NCI-H187 treated with DMSO at 0.1 percent for 48 hours (cell line): Measurements from ENCODE around the gene SYP.
A peak's percentile ranks its signal among the peaks of the same experiment; 100 is the strongest.

Source experiments
- DNase-seq: peaks from one replicate; lab custom pipeline; 2025; lab: John Stamatoyannopoulos, UW

The SYP gene

DNA sequence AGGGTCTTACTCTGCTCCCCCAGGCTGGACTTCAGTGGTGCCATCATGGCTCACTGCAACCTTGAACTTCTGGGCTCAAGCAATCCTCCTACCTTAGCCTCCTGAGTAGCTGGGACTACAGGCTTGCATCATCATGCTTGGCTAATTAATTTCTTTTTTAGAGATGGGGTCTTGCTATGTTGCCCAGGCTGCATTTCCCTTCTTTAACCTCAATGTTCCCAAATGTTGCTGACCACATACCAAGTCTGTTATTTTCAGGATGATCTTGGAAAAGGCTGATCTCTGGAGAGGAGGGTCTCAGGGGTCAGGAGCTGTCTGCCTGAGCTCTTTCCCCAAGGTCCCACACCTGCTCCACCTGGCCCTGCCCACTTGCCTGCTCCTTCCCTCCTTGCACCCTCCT, 20.1 kb upstream of the SYP start:
- no peak for DNase-seq

DNA sequence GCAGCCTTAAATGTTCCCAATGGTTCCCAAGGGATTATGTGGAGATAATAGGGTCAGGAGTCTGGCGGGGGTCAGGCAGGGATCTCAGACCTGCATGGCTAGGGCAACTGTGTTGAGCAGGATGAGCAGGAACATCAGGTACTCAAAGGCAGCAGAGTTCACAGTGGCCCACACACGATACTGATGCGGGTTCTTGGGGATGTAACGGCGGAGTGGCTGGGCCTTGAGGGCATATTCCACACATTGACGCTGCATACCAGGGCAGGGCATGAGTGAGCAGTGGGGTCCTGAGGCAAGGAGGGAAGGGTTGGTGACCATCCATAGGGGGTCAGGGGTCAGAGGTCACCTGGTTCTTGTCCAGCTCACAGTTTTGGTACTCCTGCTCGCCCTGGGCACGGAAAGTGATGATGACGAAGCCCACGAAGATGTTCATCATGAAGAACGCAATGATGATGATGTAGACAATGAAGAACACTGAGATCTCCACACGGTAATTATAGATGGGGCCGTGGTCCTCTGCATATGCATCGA, 15.1 kb upstream of the SYP start:
- DNase-seq: no peak

DNA sequence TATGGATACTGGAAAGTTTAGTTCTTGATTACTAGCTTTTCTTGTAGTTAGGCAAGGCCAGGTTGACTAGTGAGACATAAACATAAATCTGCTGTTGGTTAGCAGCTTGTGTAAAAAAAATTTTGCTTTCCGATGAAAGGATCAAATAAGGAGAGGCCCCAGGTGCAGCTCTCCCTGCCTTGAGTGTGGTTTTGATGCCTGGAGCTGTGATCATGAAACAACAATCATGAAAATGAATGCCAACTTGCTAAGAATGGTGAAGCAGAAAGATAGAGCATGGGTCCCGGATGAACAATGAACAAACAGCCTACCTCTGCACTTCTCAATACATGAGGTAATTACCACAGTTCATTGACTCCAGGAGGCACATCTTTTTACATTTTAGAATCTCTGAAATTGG, 14.4 kb upstream of the SYP start:
- no peak for DNase-seq

DNA sequence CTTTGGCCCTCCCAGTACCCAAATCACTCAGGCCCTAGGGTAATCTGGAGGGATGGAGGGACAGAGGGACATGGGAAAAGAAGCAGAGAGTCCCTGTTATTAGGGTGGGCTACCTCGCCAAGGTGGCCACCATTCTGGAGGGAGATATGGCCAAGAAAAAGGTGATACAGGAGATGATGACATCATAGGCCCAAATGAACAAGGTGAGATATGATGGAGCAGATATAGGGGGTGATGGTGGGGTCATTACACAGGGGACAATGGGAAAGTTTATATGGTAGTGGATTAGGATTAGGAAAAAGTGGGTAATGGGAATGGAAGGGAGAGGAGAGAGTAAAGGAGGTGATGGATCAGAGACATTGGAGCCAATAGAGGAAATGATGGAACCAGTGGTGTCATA, 12.9 kb upstream of the SYP start:
- DNase-seq: no peak

DNA sequence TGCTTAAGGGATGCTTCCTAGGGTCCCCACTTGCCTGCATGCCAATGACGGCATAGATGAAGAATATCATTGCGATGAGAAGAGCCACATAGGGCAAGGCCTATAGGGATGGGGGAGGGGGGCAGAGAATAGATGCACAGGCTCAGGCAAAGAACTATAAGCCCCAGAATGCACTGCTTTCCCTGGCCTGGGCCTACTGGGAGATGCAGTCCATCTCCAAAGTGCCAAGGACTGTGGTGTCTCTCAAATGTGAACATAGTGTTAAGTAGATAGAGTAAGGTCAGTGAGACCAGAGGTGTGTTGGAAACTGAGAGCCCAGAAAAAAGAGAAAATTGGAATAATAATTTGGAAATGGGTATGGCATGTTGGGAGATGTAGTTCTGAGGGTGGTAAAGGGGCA, 12.2 kb upstream of the SYP start:
- DNase-seq: no peak

DNA sequence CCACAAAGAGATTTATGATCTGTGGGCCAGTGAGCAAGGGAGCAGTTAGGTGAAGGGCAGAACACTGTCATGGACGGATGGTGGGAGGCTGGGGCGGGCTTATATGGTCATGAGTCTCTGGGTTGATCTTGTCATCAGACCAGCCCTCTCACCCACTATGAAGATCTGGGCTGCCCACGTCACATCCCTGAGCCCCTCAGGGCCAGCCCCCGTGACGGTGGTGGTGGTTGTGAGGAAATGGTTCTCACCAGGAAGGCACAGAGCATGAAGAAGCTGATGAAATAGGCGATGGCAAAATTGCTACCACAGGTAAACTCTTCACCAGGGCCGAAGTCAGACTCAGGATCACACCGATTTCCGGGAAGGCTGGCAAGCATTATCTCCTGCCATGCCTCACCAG, 11.1 kb upstream of the SYP start:
- DNase-seq: no peak

DNA sequence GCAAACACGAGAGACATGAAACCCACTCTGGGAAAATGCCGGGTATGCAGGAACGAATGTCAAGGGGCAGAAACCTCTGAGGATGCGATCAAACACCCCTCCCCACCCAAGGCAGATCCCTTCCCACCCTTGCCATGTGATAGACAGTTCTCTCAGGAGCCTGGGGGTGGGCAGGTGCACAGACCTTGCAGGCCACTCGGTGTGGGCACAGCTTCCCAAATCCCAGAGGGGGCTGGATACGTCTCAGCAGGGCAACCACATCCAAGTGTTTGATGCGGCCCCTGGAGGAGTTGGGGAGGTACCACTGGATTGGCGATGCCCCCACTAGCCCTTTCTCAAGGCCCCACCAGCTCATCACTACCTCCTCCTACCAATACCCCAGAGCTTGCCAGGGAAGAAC, 10.4 kb upstream of the SYP start:
- no peak for DNase-seq

DNA sequence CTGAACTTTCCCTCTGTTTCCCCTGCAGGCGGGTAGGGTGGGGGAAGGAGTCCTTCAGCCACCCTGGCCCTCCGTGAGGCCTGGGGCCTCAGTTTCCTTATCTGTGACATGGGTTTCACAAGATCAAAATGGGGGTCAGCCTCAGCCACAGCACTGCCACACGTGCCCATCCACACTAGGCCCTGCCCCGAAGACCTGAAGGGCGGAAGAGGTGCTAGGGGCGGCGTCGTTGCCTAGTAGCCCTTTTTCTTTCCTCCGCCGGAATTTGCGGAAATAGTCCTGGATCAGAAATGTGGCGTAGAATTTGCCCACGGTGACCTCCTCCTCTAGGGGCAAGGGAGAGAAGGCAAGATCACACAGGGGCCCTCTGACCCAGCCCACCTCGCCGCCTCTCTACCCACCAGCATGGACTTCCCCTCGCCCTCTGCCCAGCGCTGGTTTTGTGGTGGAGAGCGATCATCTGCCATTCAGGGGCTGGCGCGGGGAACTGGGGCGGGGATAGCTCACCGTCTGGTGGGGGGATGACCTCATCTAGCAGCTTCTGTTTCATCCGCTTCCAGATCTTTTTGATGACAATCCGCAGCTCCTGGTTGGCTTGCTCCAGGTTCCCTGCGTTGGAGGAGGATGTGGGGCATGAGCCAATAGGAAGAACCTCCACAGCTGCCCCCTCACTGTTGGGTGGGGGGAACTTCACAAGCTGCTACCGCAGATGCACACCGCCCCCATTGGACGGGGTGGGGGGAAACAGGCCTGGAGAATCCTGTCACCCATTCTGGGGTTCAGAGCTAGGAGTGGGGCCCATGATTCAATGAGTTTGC, 9.7 kb upstream of the SYP start:
- DNase-seq: no peak

DNA sequence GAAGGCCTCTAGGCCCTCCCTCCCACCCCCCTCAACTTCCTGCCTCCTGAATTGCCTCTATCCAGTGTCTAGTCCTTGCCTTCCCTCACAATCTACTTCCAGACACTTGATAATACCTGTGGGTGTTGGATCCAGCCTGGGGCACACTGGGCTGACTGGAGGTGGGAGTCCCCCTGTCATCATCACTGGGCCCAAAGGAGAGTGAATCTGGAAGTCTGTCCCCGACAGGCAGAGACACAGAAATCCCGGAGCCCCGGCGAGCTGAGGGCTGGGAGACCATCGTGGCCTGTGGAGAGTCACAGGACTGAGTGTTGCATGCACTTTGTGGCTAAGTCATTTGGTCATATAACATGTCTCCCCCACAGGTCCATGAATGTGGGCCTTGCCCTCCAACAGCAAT, 8.4 kb upstream of the SYP start:
- no peak for DNase-seq

DNA sequence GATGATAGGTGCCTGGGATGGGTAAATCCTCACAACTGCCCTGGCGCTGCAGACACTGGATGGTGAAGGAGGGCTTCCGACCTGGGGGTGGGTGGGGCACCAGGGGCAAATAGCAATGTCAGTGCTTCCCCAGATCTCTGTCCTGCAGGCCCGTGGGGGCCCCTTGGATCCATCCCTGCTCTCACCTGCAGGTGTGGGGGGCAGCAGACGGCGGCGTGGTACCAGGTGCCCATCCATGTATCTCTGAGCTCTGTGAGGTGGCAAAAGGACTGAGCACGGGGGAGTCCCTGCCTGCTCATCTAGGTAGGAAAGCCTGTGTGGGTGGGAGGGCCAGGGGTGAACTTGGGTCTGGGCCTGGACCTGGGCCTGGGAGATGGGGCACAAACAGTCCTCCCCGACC, 6.5 kb upstream of the SYP start:
- DNase-seq: no peak

DNA sequence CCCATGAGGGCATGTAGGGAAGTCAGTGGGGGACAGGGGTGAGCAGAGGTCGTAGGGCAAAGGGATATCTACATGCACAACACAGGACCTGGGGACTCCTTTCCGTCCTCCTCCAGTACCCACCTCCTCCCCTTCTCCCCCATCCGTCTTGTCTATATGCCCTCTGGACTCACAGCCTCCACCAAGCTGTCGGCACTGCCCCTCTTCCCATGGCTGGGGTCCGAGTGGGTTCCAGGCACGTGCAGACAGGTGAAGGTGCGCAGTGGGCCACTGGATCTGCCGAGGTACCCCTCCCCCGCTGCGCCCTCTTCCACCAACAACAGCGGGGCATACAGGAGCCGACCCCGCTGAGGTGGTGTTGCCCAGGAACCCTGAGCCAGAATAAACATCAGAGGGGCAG, 5.5 kb upstream of the SYP start:
- DNase-seq: no peak

DNA sequence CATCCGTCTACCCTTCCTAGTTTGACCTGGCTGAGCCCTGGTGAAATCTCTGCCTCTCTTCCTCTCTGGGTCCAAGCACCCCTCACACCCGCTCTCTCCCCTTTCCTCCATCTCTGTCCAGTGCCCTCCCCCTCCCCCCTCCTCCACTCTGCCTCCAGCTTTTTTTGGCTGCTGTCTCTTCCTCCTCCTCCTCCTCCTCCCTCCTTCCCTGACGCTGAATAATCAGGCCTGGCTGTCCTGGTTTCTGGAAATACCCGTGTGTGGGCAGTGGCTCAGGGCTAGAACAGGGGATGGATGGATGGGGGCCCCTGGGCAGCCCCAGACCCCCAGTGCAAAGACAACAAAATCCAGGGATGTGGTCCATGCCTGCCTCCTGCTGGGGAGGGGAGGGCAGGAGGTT, 4.7 kb upstream of the SYP start:
- DNase-seq: no peak

DNA sequence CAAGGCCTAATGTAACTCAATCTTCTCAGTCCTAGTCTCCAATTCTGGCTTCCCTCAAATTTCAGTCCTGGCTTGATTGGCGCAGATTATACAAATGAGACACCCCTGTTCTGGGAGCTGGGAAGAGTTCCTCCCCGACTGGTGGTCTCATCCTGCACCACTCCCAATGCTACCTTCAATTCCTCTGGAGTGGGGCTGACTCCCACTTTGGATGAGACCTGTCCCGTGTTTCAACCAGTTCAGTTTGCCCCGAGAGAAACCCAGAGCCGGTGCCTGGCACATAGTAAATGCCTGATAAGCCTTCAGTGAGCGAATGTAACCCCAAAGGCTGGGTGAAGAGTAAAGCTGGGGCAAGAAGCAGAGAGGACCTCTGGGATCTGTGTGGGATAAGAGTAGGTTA, 4.0 kb upstream of the SYP start:
- DNase-seq: no peak

DNA sequence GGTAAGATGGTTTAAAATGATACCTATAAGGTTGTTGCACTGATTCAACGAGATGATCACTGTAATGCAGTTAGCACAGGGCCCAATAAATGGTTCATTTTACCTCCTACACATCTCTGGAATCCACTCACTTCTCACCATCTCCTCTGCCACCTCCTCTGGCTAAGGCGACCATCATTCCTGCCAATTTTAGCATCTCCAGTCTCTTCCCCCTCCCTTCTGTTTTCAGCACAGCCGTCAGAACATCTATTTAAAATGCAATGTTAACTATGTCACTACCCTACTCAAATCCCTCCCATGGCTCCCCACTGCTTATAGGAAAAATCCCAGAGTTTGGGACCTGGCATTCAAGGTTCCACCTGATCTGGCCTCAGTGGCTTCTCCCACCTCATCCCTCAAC, 3.5 kb upstream of the SYP start:
- no peak for DNase-seq

DNA sequence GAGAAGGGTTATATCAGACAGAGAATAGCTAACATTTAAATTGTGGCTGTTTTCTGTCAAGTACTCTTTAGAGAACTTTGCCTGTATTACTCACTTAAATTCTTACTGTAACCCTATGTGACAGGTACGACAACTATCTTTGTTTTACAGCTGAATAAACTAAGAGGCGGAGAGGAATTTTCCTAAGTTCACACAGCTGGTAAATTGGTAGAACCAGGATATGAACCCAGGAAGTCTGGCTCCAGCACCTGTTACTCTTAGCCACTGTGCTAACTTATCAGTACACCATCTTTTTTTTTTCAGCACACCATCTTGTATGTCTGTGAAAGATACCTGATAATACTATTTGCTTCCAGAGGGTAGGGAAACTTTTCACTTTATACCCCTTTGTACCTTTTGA, 2.0 kb upstream of the SYP start:
- DNase-seq: no peak

DNA sequence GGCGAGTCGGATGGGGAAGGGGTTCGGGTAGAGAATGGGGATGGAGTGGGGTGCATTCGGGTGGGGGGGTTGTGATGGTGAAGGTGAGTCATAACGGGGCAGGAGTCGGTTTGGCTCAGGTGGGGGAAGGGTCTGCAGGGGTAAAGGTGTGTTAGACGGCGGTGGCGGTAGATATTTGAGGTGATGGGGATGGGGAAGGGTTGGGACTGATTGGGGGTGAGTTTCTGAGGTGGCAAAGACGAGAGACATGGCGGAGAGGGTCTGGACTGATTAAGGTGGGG, 738 bp downstream of the SYP start:
- no peak for DNase-seq

DNA sequence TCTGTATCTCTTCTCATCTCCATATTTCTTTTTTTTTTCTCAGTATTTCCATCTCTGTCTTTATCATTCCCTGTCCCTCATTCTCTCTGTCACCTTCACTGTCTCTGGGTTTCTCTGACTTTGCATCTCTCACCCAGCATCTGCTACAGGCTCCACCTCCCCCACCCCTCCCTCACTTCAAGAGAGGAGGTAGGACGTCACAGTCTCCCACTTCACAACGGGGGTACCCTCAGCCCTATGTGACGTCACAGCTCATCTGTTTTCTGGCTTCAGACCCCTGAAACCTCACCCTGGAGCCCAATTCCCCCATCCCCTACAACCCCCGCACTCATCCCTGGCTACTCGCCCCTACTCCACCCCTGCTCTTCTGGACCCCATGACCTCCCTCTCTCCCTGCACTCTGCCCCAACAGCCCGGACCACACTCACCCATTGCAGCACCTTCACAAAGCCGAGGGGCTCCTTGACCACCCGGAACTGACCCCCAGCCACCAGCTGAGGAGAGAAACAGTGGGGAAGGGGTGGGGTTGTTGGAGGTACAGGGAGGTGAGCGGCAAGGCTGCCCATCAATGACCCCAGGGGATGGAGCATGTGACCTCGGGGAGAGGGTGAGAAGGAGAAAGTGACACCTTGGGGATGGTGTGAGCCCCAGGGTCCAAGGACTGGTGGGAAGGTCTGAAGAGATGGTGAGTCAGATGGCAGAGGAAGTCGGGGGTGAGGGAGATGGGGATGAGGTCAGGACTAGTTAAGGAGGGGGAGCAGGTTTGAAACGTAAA, 1.3 kb downstream of the SYP start:
- DNase-seq: no peak

DNA sequence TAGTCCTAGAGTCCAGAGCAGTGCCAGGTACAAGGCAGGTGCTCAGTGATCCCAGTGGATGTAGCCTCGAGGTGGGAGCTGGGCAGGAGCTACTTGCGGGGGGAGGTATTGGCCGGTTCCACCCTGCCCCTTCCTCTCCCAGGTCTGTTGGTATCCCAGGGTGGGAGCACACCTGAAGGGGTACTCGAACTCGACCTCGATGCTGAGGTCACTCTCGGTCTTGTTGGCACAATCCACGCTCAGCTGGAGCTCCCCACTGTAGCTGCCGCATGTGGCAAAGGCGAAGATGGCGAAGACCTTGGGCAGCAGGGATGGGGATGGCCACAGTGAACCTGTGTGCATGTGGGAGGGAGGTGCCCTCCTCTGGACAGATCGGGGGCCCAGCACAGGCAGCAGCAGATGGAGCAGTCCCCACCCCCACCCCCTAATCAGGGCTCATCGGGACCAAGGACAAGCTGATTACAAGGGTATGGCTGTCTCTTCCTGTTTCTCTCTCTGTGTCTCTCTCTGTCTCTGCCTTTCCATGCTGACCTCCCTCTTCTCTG, 2.4 kb downstream of the SYP start:
- DNase-seq: no peak

DNA sequence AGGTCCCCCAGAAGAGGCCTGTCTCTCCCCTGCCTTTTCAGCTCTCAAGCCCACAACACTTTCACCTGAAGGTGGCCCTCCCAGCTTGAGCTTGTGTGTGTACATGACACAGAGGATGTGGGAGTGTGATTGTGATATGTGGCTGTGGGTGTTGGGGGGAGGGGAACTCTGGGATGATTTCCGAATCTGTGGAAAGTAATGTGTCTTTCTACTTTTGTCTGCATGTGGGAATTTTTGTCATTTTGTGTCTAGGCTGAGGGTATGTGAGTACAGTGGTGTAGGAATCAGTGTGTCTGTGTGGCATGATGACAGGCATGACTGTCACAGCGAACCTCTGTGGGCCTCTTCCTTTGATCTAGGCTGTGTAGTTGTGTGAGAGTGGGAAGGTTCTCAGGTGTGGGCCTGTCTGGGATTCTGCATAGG, 6.4 kb downstream of the SYP start:
- DNase-seq: no peak

DNA sequence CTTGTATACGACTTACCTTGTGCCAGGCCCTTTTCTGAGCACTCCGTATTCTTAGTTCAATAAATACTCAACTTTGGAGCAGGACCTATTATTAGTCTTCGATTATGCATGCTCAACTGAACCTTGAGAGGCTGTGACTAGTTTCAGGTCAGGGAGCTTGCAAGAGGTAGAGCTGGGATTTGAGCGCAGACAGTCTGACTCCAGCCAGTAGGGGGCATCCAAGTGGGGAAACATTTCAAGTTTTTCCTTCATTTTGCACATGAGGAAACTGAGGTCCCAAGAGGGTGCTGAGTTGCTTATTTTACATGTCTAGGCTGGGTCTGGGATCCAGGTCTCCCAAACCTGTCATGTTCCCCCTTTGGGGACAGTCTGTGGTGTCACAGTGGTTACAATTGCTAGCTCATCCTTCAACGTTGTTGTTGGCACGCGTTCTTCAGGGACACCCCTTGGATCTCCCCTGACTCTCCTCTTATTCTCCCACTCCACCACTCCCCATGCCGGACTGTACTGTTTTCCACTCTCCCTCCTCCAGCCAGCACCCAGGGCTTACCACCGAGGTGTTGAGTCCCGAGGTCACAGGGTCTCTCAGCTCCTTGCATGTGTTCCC, 7.2 kb downstream of the SYP start:
- DNase-seq: no peak

DNA sequence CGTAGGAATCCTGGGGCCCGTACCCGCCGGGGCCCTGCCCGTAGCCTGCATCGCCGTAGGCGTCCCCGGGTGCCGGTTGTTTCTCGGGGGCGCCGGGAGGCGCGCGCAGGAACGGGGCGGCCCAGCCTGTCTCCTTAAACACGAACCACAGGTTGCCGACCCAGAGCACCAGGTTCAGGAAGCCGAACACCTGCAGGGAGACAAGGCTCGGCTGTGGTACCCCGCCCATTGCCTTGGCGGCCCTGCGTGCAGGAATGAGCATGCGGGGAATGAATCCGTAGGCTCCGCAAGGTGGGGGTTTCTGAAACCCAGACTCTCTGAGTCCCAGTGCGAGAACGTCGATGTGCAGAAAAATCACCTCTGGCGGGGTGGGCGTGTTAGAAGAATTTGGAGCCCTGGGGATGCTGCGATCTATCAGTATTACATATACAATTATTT, 8.4 kb downstream of the SYP start:
- DNase-seq: no peak

DNA sequence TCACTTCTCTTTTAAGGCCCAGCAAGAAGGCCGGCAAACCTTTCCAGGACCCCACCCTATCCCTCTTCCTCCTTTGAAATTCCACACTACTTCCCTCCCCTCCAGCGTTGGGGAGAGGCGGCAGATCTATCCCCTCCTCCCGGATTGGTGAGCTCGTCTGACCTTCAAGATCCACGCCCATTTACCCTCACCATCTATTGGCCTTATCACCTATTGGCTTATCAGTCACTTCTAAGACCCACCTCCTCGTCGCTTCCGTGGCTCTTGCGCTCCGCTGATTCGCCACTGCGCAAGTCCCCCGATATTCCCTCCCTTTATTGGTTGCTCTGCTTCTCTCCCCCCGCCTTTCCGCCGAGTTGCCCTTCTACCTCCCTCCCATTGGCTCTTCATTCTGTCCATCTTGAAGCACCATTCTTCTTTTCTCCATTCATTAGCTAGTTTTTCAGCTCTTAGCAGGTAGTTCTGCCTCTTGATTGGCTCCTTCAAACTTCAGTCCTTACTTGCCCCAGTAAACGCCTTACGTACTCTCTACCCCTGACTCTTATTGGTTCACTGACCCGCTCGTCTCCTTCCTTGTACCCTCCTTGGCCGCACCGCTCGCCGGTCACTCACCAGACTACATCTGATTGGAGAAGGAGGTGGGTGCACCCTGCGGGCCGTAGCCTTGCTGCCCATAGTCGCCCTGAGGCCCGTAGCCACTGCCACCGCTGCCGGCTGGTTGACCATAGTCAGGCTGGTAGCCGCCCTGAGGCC, 9.0 kb downstream of the SYP start:
- DNase-seq: peak; percentile 93
